ENCODE data around the gene CTNNA3. TPM values are rescaled to one million over a fixed set of nuclear protein-coding genes. Genes with fewer than 3 reads are reported as not detected.

The CTNNA3 gene
- total RNA-seq, 3 donors from 2014 or later = not detected

GRCh38 chr10:66587680-66588050 lies 1108.3 kb downstream of the CTNNA3 start:
- DNase-seq (no peak), ATAC-seq (no peak)
- no peaks in the 10 kb centered on the region for H3K36me3 Mint-ChIP-seq (ENCODE audit: insufficient read depth)
- no peaks in the 10 kb centered on the region for H3K27me3 Mint-ChIP-seq (ENCODE audit: low read depth)
- H3K4me1 Mint-ChIP-seq (ENCODE audit: low read depth) = no peaks in the 10 kb centered on the region
- no peak overlapping the region for H3K4me3 Mint-ChIP-seq
- H3K9me3 Mint-ChIP-seq = peaks cover 4% of the 10 kb centered on the region

- Mint-ChIP-seq H3K4me3 (no peak overlapping the region), H3K36me3 (ENCODE audit: insufficient read depth) (no peaks in the 10 kb centered on the region), H3K9me3 (peaks cover 4% of the 10 kb centered on the region), H3K4me1 (ENCODE audit: low read depth) (no peaks in the 10 kb centered on the region), H3K27me3 (ENCODE audit: low read depth) (no peaks in the 10 kb centered on the region)
- DNase-seq = no peak
- ATAC-seq = no peak
Observed at GRCh38 chr10:66586897-66587679, 1108.9 kb downstream of the CTNNA3 start.

GRCh38 chr10:66586073-66586472 lies 1109.9 kb downstream of the CTNNA3 start:
- DNase-seq = no peak
- H3K36me3 Mint-ChIP-seq (ENCODE audit: insufficient read depth) = no peaks in the 10 kb centered on the region
- peaks cover 4% of the 10 kb centered on the region for H3K9me3 Mint-ChIP-seq
- H3K4me3 Mint-ChIP-seq = no peak overlapping the region
- ATAC-seq = no peak
- H3K27me3 Mint-ChIP-seq (ENCODE audit: low read depth) = no peaks in the 10 kb centered on the region
- H3K4me1 Mint-ChIP-seq (ENCODE audit: low read depth) = no peaks in the 10 kb centered on the region

- H3K36me3 Mint-ChIP-seq (ENCODE audit: insufficient read depth) = no peaks in the 10 kb centered on the region
- ATAC-seq = no peak
- H3K9me3 Mint-ChIP-seq = no peaks in the 10 kb centered on the region
- no peak overlapping the region for H3K4me3 Mint-ChIP-seq
- no peaks in the 10 kb centered on the region for H3K27me3 Mint-ChIP-seq (ENCODE audit: low read depth)
- H3K4me1 Mint-ChIP-seq (ENCODE audit: low read depth) = no peaks in the 10 kb centered on the region
- no peak for DNase-seq
Observed at GRCh38 chr10:66575251-66575855, 1120.6 kb downstream of the CTNNA3 start.

- DNase-seq (no peak), ATAC-seq (no peak)
- no peaks in the 10 kb centered on the region for H3K36me3 Mint-ChIP-seq (ENCODE audit: insufficient read depth)
- no peaks in the 10 kb centered on the region for H3K27me3 Mint-ChIP-seq (ENCODE audit: low read depth)
- H3K4me3 Mint-ChIP-seq = no peak overlapping the region
- no peaks in the 10 kb centered on the region for H3K4me1 Mint-ChIP-seq (ENCODE audit: low read depth)
- H3K9me3 Mint-ChIP-seq = no peaks in the 10 kb centered on the region
Observed at GRCh38 chr10:66572700-66573099, 1123.3 kb downstream of the CTNNA3 start.

- no peak for DNase-seq
- ATAC-seq = no peak
- no peaks in the 10 kb centered on the region for H3K9me3 Mint-ChIP-seq
- no peak overlapping the region for H3K4me3 Mint-ChIP-seq
- H3K36me3 Mint-ChIP-seq (ENCODE audit: insufficient read depth) = no peaks in the 10 kb centered on the region
- no peaks in the 10 kb centered on the region for H3K27me3 Mint-ChIP-seq (ENCODE audit: low read depth)
- no peaks in the 10 kb centered on the region for H3K4me1 Mint-ChIP-seq (ENCODE audit: low read depth)
Observed at GRCh38 chr10:66565999-66566398, 1130.0 kb downstream of the CTNNA3 start.

- DNase-seq = no peak
- Mint-ChIP-seq H3K4me3 (no peak overlapping the region), H3K4me1 (ENCODE audit: low read depth) (no peaks in the 10 kb centered on the region), H3K36me3 (ENCODE audit: insufficient read depth) (no peaks in the 10 kb centered on the region), H3K27me3 (ENCODE audit: low read depth) (no peaks in the 10 kb centered on the region), H3K9me3 (no peaks in the 10 kb centered on the region)
- ATAC-seq = no peak
Observed at GRCh38 chr10:66564287-66564686, 1131.7 kb downstream of the CTNNA3 start.

- no peak for DNase-seq
- Mint-ChIP-seq H3K4me3 (no peak overlapping the region), H3K9me3 (peaks cover 3% of the 10 kb centered on the region), H3K4me1 (ENCODE audit: low read depth) (no peaks in the 10 kb centered on the region), H3K36me3 (ENCODE audit: insufficient read depth) (no peaks in the 10 kb centered on the region), H3K27me3 (ENCODE audit: low read depth) (no peaks in the 10 kb centered on the region)
- ATAC-seq = no peak
Observed at GRCh38 chr10:66555061-66555460, 1140.9 kb downstream of the CTNNA3 start.

GRCh38 chr10:66552331-66552730 lies 1143.7 kb downstream of the CTNNA3 start:
- Mint-ChIP-seq H3K27me3 (ENCODE audit: low read depth) (no peaks in the 10 kb centered on the region), H3K9me3 (peaks cover 3% of the 10 kb centered on the region), H3K36me3 (ENCODE audit: insufficient read depth) (no peaks in the 10 kb centered on the region), H3K4me3 (no peak overlapping the region), H3K4me1 (ENCODE audit: low read depth) (no peaks in the 10 kb centered on the region)
- DNase-seq = no peak
- ATAC-seq = no peak

- no peak for DNase-seq
- Mint-ChIP-seq H3K36me3 (ENCODE audit: insufficient read depth) (no peaks in the 10 kb centered on the region), H3K4me1 (ENCODE audit: low read depth) (no peaks in the 10 kb centered on the region), H3K27me3 (ENCODE audit: low read depth) (no peaks in the 10 kb centered on the region), H3K4me3 (no peak overlapping the region), H3K9me3 (no peaks in the 10 kb centered on the region)
- no peak for ATAC-seq
Observed at GRCh38 chr10:66550351-66550750, 1145.6 kb downstream of the CTNNA3 start.

- H3K4me3 Mint-ChIP-seq = no peak overlapping the region
- H3K36me3 Mint-ChIP-seq (ENCODE audit: insufficient read depth) = no peaks in the 10 kb centered on the region
- peaks cover 14% of the 10 kb centered on the region for H3K9me3 Mint-ChIP-seq
- H3K4me1 Mint-ChIP-seq (ENCODE audit: low read depth) = no peaks in the 10 kb centered on the region
- DNase-seq = no peak
- no peak for ATAC-seq
- no peaks in the 10 kb centered on the region for H3K27me3 Mint-ChIP-seq (ENCODE audit: low read depth)
Observed at GRCh38 chr10:66538908-66539307, 1157.1 kb downstream of the CTNNA3 start.

GRCh38 chr10:66538371-66538770 lies 1157.6 kb downstream of the CTNNA3 start:
- no peaks in the 10 kb centered on the region for H3K36me3 Mint-ChIP-seq (ENCODE audit: insufficient read depth)
- DNase-seq (no peak), ATAC-seq (no peak)
- peaks cover 14% of the 10 kb centered on the region for H3K9me3 Mint-ChIP-seq
- no peaks in the 10 kb centered on the region for H3K27me3 Mint-ChIP-seq (ENCODE audit: low read depth)
- H3K4me1 Mint-ChIP-seq (ENCODE audit: low read depth) = no peaks in the 10 kb centered on the region
- no peak overlapping the region for H3K4me3 Mint-ChIP-seq

GRCh38 chr10:66537186-66537585 lies 1158.8 kb downstream of the CTNNA3 start:
- Mint-ChIP-seq H3K27me3 (ENCODE audit: low read depth) (no peaks in the 10 kb centered on the region), H3K36me3 (ENCODE audit: insufficient read depth) (no peaks in the 10 kb centered on the region), H3K9me3 (peaks cover 14% of the 10 kb centered on the region), H3K4me1 (ENCODE audit: low read depth) (no peaks in the 10 kb centered on the region), H3K4me3 (no peak overlapping the region)
- no peak for DNase-seq
- no peak for ATAC-seq

GRCh38 chr10:66535439-66535838 lies 1160.6 kb downstream of the CTNNA3 start:
- Mint-ChIP-seq H3K36me3 (ENCODE audit: insufficient read depth) (no peaks in the 10 kb centered on the region), H3K4me3 (no peak overlapping the region), H3K9me3 (peaks cover 12% of the 10 kb centered on the region), H3K4me1 (ENCODE audit: low read depth) (no peaks in the 10 kb centered on the region), H3K27me3 (ENCODE audit: low read depth) (no peaks in the 10 kb centered on the region)
- DNase-seq = no peak
- ATAC-seq = no peak

- ATAC-seq (no peak), DNase-seq (no peak)
- Mint-ChIP-seq H3K9me3 (peaks cover 12% of the 10 kb centered on the region), H3K4me3 (no peak overlapping the region), H3K27me3 (ENCODE audit: low read depth) (no peaks in the 10 kb centered on the region), H3K36me3 (ENCODE audit: insufficient read depth) (no peaks in the 10 kb centered on the region), H3K4me1 (ENCODE audit: low read depth) (no peaks in the 10 kb centered on the region)
Observed at GRCh38 chr10:66534866-66535265, 1161.1 kb downstream of the CTNNA3 start.

Data from activated T-cell treated with anti-CD3 and anti-CD28 coated beads, Interleukin-2, amount 50 U/mL, for 4 hours (primary cell).